Measurements from ENCODE around the gene VIL1. TPM values are rescaled to one million over a fixed set of nuclear protein-coding genes. Genes with fewer than 3 reads are reported as not detected.

VIL1 gene
- total and polyA plus RNA-seq, 2 donors (not counting 1 experiment from before 2014, with no cell fraction given) = not detected

- Histone ChIP-seq H3K4me1 (ENCODE audit: control insufficient read depth, extremely low read depth, insufficient read depth, low read length) (no peaks in the 10 kb centered on the region), H3K9ac (ENCODE audit: insufficient read depth, low read length) (no peak overlapping the region), H3K27ac (ENCODE audit: insufficient read depth, low read length) (no peak overlapping the region), H3K4me3 (replicated peaks in 1 of 4; ENCODE audit: control extremely low read depth in 1 of 4, insufficient read depth in 1 of 4, low read depth in 3 of 4, low read length in 4 of 4) (no peak overlapping the region), H3K9me3 (ENCODE audit: control insufficient read depth, insufficient read depth, low read depth, low read length) (no peaks in the 10 kb centered on the region), H4K20me1 (ENCODE audit: control insufficient read depth, extremely low read depth, insufficient read depth, low read length) (no peaks in the 10 kb centered on the region), H3K79me2 (ENCODE audit: control insufficient read depth, insufficient read depth, low read length) (no peaks in the 10 kb centered on the region), H3K4me2 (ENCODE audit: extremely low read depth, insufficient read depth, low read length) (no peak overlapping the region), H3K36me3 (ENCODE audit: control insufficient read depth, insufficient read depth, low read length) (peaks cover 1% of the 10 kb centered on the region), H2AFZ (ENCODE audit: low read length) (no peak overlapping the region), H3K27me3 (ENCODE audit: control insufficient read depth, insufficient read depth, low read length) (no peaks in the 10 kb centered on the region)
- no peak for DNase-seq (ENCODE audit: low read depth in 2 of 2)
- no peak for TF ChIP-seq EZH2 (IDR thresholded peaks at IDR 0.05; ENCODE audit: low read length, missing control alignments)
Measured at GRCh38 chr2:218472988-218473387, 54.1 kb downstream of the VIL1 start.

GRCh38 chr2:218474527-218474926 lies 55.6 kb downstream of the VIL1 start:
- no peak for DNase-seq (ENCODE audit: low read depth in 2 of 2)

GRCh38 chr2:218476676-218477075 lies 57.8 kb downstream of the VIL1 start:
- Histone ChIP-seq H3K27me3 (ENCODE audit: control insufficient read depth, insufficient read depth, low read length) (no peaks in the 10 kb centered on the region), H2AFZ (ENCODE audit: low read length) (no peak overlapping the region), H3K9me3 (ENCODE audit: control insufficient read depth, insufficient read depth, low read depth, low read length) (no peaks in the 10 kb centered on the region), H3K4me2 (ENCODE audit: extremely low read depth, insufficient read depth, low read length) (peak overlapping the region; percentile 61), H3K36me3 (ENCODE audit: control insufficient read depth, insufficient read depth, low read length) (peaks cover 1% of the 10 kb centered on the region), H3K79me2 (ENCODE audit: control insufficient read depth, insufficient read depth, low read length) (no peaks in the 10 kb centered on the region), H4K20me1 (ENCODE audit: control insufficient read depth, extremely low read depth, insufficient read depth, low read length) (no peaks in the 10 kb centered on the region), H3K9ac (ENCODE audit: insufficient read depth, low read length) (no peak overlapping the region), H3K4me1 (ENCODE audit: control insufficient read depth, extremely low read depth, insufficient read depth, low read length) (no peaks in the 10 kb centered on the region), H3K27ac (ENCODE audit: insufficient read depth, low read length) (no peak overlapping the region), H3K4me3 (replicated peaks in 1 of 4; ENCODE audit: control extremely low read depth in 1 of 4, insufficient read depth in 1 of 4, low read depth in 3 of 4, low read length in 4 of 4) (no peak overlapping the region)
- peak in 1 of 2 donors; percentile 34 for DNase-seq (ENCODE audit: low read depth in 2 of 2)
- TF ChIP-seq CTCF (conservative IDR thresholded peaks at IDR 0.05 in 1 of 2, IDR thresholded peaks at IDR 0.05 in 1 of 2; ENCODE audit: low read depth in 1 of 2, low read length in 2 of 2) (no peak), EZH2 (IDR thresholded peaks at IDR 0.05; ENCODE audit: low read length, missing control alignments) (no peak)

More at GRCh38 chr2:218474527-218474926, 55.6 kb downstream of the VIL1 start:
- Histone ChIP-seq H4K20me1 (ENCODE audit: control insufficient read depth, extremely low read depth, insufficient read depth, low read length) (no peaks in the 10 kb centered on the region), H3K27ac (ENCODE audit: insufficient read depth, low read length) (no peak overlapping the region), H2AFZ (ENCODE audit: low read length) (no peak overlapping the region), H3K4me3 (replicated peaks in 1 of 4; ENCODE audit: control extremely low read depth in 1 of 4, insufficient read depth in 1 of 4, low read depth in 3 of 4, low read length in 4 of 4) (no peak overlapping the region), H3K9ac (ENCODE audit: insufficient read depth, low read length) (no peak overlapping the region), H3K79me2 (ENCODE audit: control insufficient read depth, insufficient read depth, low read length) (no peaks in the 10 kb centered on the region), H3K27me3 (ENCODE audit: control insufficient read depth, insufficient read depth, low read length) (no peaks in the 10 kb centered on the region), H3K4me1 (ENCODE audit: control insufficient read depth, extremely low read depth, insufficient read depth, low read length) (no peaks in the 10 kb centered on the region), H3K36me3 (ENCODE audit: control insufficient read depth, insufficient read depth, low read length) (peaks cover 1% of the 10 kb centered on the region), H3K9me3 (ENCODE audit: control insufficient read depth, insufficient read depth, low read depth, low read length) (no peaks in the 10 kb centered on the region), H3K4me2 (ENCODE audit: extremely low read depth, insufficient read depth, low read length) (no peak overlapping the region)
- no peak for TF ChIP-seq EZH2 (IDR thresholded peaks at IDR 0.05; ENCODE audit: low read length, missing control alignments)

GRCh38 chr2:218477247-218477646 lies 58.3 kb downstream of the VIL1 start:
- Histone ChIP-seq H3K9me3 (ENCODE audit: control insufficient read depth, insufficient read depth, low read depth, low read length) (no peaks in the 10 kb centered on the region), H3K27me3 (ENCODE audit: control insufficient read depth, insufficient read depth, low read length) (no peaks in the 10 kb centered on the region), H3K79me2 (ENCODE audit: control insufficient read depth, insufficient read depth, low read length) (no peaks in the 10 kb centered on the region), H4K20me1 (ENCODE audit: control insufficient read depth, extremely low read depth, insufficient read depth, low read length) (no peaks in the 10 kb centered on the region), H3K4me3 (replicated peaks in 1 of 4; ENCODE audit: control extremely low read depth in 1 of 4, insufficient read depth in 1 of 4, low read depth in 3 of 4, low read length in 4 of 4) (no peak overlapping the region), H3K4me2 (ENCODE audit: extremely low read depth, insufficient read depth, low read length) (no peak overlapping the region), H3K9ac (ENCODE audit: insufficient read depth, low read length) (no peak overlapping the region), H3K4me1 (ENCODE audit: control insufficient read depth, extremely low read depth, insufficient read depth, low read length) (no peaks in the 10 kb centered on the region), H3K27ac (ENCODE audit: insufficient read depth, low read length) (no peak overlapping the region), H2AFZ (ENCODE audit: low read length) (no peak overlapping the region), H3K36me3 (ENCODE audit: control insufficient read depth, insufficient read depth, low read length) (peaks cover 1% of the 10 kb centered on the region)
- no peak for TF ChIP-seq CTCF (conservative IDR thresholded peaks at IDR 0.05 in 1 of 2, IDR thresholded peaks at IDR 0.05 in 1 of 2; ENCODE audit: low read depth in 1 of 2, low read length in 2 of 2)
- TF ChIP-seq EZH2 (IDR thresholded peaks at IDR 0.05; ENCODE audit: low read length, missing control alignments) = no peak
- no peak for DNase-seq (ENCODE audit: low read depth in 2 of 2)
